Neural crest cell (in vitro differentiated cells): Measurements from ENCODE around the gene CREB3L4. TPM values are rescaled to one million over a fixed set of nuclear protein-coding genes. Genes with fewer than 3 reads are reported as not detected.
"Not testable (repeated sequence)": the region's sequence is repeated elsewhere in the genome, so short reads cannot be mapped to it uniquely, and the experiment has no call there.

Experiments
- DNase-seq: peaks from one replicate; pipeline ENCODE4 v3.0.0; 2021; ENCODE audit warnings: low read depth, mixed read lengths, low spot score
- H3K27ac Mint-ChIP-seq: one replicate; pipeline ENCODE4 v1.8.0; 2021; ENCODE audit warnings: mild to moderate bottlenecking, mixed read lengths; ENCODE audit not compliant: unreplicated experiment
- H3K27me3 Mint-ChIP-seq: 2 replicates; pipeline ENCODE4 v1.8.0; 2021; ENCODE audit warnings: low read depth, mild to moderate bottlenecking, mixed read lengths
- H3K36me3 Mint-ChIP-seq: 2 replicates; pipeline ENCODE4 v1.8.0; 2021; ENCODE audit warnings: low read depth, mild to moderate bottlenecking, mixed read lengths
- H3K4me1 Mint-ChIP-seq: 2 replicates; pipeline ENCODE4 v1.8.0; 2021; ENCODE audit warnings: mixed read lengths
- H3K4me3 Mint-ChIP-seq: one replicate; pipeline ENCODE4 v1.8.0; 2021; ENCODE audit warnings: mild to moderate bottlenecking, mixed read lengths
- H3K9me3 Mint-ChIP-seq: 2 replicates; pipeline ENCODE4 v1.8.0; 2021; ENCODE audit warnings: mixed read lengths
- total RNA-seq: library from RNA; stranded (reverse); gene quantifications from 2 replicates; pipeline ENCODE4 v1.2.1, GENCODE V29; 2021
- TF ChIP-seq, protein P1 (sequence below): fragments of 200-600 bp; sonication (generic); conservative IDR thresholded peaks from 2 replicates; pipeline ENCODE4 v1.5.0; 2021; ENCODE audit warnings: antibody characterized with exemption, mild to moderate bottlenecking

CREB3L4 gene
- total RNA-seq, 1 donor from 2014 or later = 20.0 TPM

DNA sequence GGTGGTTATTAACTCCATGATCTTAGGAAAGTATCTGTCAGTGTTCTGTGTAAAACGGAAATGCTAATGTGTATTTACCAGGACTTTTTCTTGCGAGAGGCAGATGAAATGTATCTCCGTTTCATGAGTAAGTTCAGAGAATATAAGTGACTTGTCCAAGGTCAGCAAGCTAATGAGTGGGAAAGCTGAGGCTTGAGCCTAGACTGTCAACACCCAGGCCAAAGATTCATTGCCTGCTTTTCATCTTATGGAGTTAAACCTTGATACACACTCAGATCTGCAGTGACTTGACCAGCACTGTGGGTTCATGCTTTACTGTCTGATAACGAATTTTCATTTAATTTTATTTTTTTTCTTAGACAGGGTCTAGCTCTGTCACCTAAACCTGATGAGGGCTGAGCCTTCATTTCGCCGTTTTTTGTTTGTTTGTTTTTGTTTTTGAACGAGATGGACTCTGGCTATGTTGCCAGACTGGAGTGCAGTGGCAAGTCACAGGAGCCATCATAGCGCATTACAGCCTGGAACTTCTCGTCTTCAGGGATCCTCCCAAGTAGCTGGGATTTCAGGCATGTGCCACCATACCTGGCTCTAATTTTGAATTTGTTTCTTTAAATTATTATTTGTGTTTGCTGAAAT is 10.7 kb downstream of the CREB3L4 start:
- H3K27ac Mint-ChIP-seq = peak overlapping the region; percentile 96
- no peaks in the 10 kb centered on the region for H3K27me3 Mint-ChIP-seq
- H3K9me3 Mint-ChIP-seq = no peaks in the 10 kb centered on the region
- H3K36me3 Mint-ChIP-seq = peaks cover 16% of the 10 kb centered on the region
- DNase-seq = no peak
- H3K4me3 Mint-ChIP-seq = peak overlapping the region; percentile 100
- H3K4me1 Mint-ChIP-seq = peaks cover 36% of the 10 kb centered on the region
- TF ChIP-seq, protein P1, sequence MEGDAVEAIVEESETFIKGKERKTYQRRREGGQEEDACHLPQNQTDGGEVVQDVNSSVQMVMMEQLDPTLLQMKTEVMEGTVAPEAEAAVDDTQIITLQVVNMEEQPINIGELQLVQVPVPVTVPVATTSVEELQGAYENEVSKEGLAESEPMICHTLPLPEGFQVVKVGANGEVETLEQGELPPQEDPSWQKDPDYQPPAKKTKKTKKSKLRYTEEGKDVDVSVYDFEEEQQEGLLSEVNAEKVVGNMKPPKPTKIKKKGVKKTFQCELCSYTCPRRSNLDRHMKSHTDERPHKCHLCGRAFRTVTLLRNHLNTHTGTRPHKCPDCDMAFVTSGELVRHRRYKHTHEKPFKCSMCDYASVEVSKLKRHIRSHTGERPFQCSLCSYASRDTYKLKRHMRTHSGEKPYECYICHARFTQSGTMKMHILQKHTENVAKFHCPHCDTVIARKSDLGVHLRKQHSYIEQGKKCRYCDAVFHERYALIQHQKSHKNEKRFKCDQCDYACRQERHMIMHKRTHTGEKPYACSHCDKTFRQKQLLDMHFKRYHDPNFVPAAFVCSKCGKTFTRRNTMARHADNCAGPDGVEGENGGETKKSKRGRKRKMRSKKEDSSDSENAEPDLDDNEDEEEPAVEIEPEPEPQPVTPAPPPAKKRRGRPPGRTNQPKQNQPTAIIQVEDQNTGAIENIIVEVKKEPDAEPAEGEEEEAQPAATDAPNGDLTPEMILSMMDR = no peak

DNA sequence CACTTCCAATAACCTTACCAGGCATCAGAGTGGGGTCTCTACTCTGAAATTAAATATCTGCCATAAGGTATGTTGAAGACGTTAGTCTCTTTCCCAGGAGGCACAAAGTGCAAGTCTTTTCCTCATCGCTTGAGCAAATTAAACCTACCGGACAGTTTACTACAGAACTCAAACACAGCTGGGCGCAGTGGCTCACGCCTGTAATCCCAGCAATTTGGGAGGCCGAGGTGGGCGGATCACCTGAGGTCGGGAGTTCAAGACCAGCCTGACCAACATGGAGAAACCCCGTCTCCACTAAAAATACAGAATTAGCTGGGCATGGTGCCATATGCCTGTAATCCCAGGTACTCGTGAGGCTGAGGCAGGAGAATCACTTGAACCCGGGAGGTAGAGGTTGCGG is 11.4 kb downstream of the CREB3L4 start:
- not testable (repeated sequence) for DNase-seq, H3K9me3 Mint-ChIP-seq, H3K27ac Mint-ChIP-seq, H3K27me3 Mint-ChIP-seq
- peaks cover 36% of the 10 kb centered on the region for H3K4me1 Mint-ChIP-seq
- peak overlapping the region; percentile 100 for H3K4me3 Mint-ChIP-seq
- peaks cover 16% of the 10 kb centered on the region for H3K36me3 Mint-ChIP-seq

DNA sequence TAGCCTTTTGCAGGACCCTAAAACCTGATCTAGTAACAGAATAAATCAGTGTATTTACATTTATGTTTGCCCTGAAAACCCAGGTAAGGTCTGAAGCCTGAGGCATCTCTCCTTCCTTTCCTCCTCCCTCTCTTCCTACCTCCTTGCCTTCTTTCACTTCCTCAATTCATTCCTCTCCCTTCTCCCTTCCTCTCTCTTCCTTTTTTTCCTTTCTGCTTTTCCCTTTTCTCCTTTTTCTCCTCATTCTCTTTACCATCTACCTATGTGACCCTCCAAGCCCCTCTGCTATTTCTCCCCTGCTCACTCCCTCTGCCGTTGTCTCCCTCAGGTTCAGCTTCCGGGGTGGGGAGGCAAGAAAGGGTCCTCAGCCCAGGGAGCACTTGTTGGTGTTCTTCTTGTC is 14.0 kb downstream of the CREB3L4 start:
- H3K4me1 Mint-ChIP-seq = peaks cover 48% of the 10 kb centered on the region
- H3K36me3 Mint-ChIP-seq, H3K27ac Mint-ChIP-seq, DNase-seq, H3K27me3 Mint-ChIP-seq, H3K9me3 Mint-ChIP-seq: not testable (repeated sequence)
- H3K4me3 Mint-ChIP-seq = peak overlapping the region; percentile 31

DNA sequence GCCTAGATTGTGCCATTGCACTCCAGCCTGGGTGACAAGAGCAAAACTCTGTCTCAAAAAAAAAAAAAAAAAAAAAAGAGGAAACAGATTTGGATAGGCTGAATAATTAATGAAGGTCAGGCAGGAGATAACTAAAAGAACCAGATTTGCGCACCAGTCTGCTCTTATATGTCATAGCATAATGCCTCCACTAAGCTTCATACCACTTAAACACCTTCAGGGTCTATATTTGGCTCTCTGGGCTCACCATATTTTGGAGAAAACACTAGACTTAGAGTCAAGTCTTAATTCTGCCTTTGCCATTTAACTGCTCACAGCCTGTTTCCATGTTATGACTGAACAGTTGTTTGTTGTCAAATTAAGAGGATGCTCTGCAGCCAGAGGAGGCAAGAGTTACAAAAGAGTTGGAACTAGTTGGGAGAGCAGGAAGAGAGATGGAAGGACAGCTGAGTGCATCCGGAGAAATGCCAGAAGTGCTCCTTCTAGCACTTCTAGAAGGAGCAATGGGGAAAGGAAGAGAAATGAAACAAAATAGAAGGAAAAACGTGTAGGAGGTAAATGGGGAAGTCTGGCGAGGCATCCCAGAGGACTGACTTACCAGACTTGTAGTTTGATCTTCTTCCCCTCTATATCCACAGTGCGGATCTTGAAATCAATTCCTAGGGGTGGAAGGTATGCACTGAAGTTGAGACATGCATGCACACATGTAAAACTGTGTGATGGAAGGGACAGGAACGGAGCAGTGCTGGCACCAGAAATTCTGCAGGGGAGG is 16.6 kb downstream of the CREB3L4 start:
- no peaks in the 10 kb centered on the region for H3K27me3 Mint-ChIP-seq
- H3K4me1 Mint-ChIP-seq = peaks cover 31% of the 10 kb centered on the region
- peaks cover 8% of the 10 kb centered on the region for H3K36me3 Mint-ChIP-seq
- H3K27ac Mint-ChIP-seq = no peak overlapping the region
- peak overlapping the region; percentile 98 for H3K4me3 Mint-ChIP-seq
- DNase-seq = no peak
- TF ChIP-seq, protein P1 = no peak
- H3K9me3 Mint-ChIP-seq = no peaks in the 10 kb centered on the region

DNA sequence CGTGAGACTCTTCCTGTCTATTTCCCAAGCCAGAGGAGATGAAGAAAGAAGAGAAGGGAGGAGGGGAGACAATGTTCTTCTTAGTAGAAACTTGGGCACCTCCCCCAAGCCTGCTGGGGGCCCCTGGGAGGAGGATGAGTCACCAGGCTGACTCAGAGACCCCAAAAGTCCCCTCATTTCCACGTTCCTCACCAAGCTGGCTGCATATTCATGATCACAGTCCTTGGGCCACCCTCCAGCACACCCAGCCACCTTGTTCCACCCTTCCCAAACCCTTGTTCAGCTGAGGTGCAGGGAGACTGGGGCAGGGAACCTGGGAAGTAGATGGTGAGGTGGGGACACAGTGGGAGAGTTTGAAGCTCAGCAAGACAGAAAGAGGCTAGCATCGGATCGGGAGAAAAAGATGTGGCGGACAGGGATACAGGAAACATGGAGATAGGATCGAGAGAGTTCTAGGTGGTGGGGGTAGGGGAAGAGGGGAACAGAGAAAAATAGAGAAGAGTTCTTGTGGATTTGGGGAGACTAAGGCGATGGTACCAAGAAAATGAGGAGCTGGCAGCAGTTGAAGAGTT is 17.7 kb downstream of the CREB3L4 start:
- Mint-ChIP-seq H3K27me3 (no peaks in the 10 kb centered on the region), H3K9me3 (peaks cover 2% of the 10 kb centered on the region), H3K27ac (peak overlapping the region; percentile 91), H3K4me1 (peaks cover 37% of the 10 kb centered on the region), H3K36me3 (peaks cover 10% of the 10 kb centered on the region), H3K4me3 (peak overlapping the region; percentile 98)
- no peak for DNase-seq
- TF ChIP-seq, protein P1 = no peak

DNA sequence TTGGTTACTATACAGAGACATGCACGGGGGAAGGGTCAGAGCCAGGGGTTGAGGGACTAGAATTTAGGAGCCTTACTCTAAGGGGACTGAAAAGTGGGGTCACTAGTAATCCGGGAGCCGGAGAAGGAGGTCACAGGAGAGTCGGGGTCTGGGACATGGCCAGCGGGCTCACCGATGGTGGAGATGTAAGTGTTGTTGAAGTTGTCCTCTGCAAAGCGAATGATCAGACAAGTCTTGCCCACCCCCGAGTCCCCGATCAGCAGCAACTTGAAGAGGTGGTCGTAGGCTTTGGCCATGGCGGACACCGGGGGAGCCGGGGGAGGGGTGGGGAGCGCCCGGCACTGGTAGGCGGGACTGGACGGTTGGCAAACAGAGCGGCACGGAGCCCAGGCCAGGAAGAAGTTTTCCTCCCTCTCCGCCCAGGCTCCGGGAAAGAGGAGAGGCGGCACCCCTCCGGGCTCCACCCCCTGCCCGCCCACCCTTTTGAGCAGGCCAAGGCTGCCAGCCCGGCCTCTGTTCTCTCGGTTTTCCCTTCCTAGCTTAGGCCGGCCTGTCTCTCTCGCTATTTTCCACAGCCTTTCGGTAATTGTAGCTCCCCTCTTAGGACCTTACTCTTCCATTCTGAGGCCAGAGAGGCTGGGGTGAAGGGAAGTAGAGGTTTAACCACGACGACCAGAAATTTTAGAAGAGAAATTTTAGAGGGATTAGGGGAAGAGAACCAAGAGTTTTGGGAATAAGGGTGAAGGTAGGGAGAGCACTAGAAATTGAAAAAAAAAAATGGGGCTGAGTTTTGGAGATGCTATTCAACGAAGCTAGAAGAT is 18.4 kb downstream of the CREB3L4 start, which contains the start of gene RAB13:
TSS of gene RAB13 (minus strand) at position 399 of the 821 bp plus-strand sequence. CDS start at position 296, 103 bp downstream.
- TF ChIP-seq, protein P1 = no peak
- peak; percentile 64 for DNase-seq
- Mint-ChIP-seq H3K4me3 (peak within 1 kb of the TSS; percentile 98), H3K27ac (peak within 1 kb of the TSS; percentile 98), H3K27me3 (no peaks in the 10 kb centered on the region), H3K9me3 (peaks cover 4% of the 10 kb centered on the region), H3K36me3 (peaks cover 15% of the 10 kb centered on the region), H3K4me1 (peaks cover 41% of the 10 kb centered on the region)
